HG02970 (cell line): ENCODE results near the gene PHLPP1.

Source experiments
- ATAC-seq: cut with Tn5 transposase; IDR thresholded peaks from one replicate; pipeline ENCODE4 v1.9.1; 2021; ENCODE audit warnings: mild to moderate bottlenecking, moderate library complexity, moderate number of reproducible peaks; ENCODE audit not compliant: unreplicated experiment, low FRiP score

Gene PHLPP1

GRCh38 chr18:63028380-63028779 is 313.0 kb downstream of the PHLPP1 start:
- ATAC-seq = no peak
